ENCODE measurements around the gene TMEM94.

The TMEM94 gene

GRCh38 chr17:75456417-75457046 is at the start of gene TMEM94 (continued):
- TF ChIP-seq ZBTB49 (tag by site-specific recombination; IDR thresholded peaks at IDR 0.05; ENCODE audit: low read depth) = no peak
- TF ChIP-seq ZBTB48 (tag by site-specific recombination; IDR thresholded peaks at IDR 0.05) = peak; percentile 45; the same call in 1 of the 2 replicates
- TF ChIP-seq TSHZ1 (tag by site-specific recombination; IDR thresholded peaks at IDR 0.05; ENCODE audit: borderline replicate concordance) = no peak
- TF ChIP-seq ZBTB7A (tag by site-specific recombination; IDR thresholded peaks at IDR 0.05; ENCODE audit: low read depth) = peak; percentile 98
- TF ChIP-seq ZSCAN18 (tag by site-specific recombination; IDR thresholded peaks at IDR 0.05) = no peak
- TF ChIP-seq ZNF518A (tag by site-specific recombination; conservative IDR thresholded peaks at IDR 0.05; ENCODE audit: low read depth) = peak; percentile 65
- no peak for TF ChIP-seq ZNF677 (tag by site-specific recombination; IDR thresholded peaks at IDR 0.05)
- TF ChIP-seq ZNF629 (tag by site-specific recombination; IDR thresholded peaks at IDR 0.05) = no peak; the same call in none of the 2 replicates
- TF ChIP-seq ZNF585B (tag by site-specific recombination; IDR thresholded peaks at IDR 0.05) = no peak
- TF ChIP-seq ZNF138 (tag by site-specific recombination; IDR thresholded peaks at IDR 0.05; ENCODE audit: borderline replicate concordance) = no peak
- peak; percentile 91 for TF ChIP-seq ZNF341 (tag by site-specific recombination; IDR thresholded peaks at IDR 0.05; ENCODE audit: low read depth)
- 0 out of 2 replicates have a peak, but pooled peaks have one; percentile 40 for TF ChIP-seq PRDM10 (tag by site-specific recombination; IDR thresholded peaks at IDR 0.05)
- TF ChIP-seq ZNF488 (tag by site-specific recombination; IDR thresholded peaks at IDR 0.05) = no peak
- no peak for TF ChIP-seq ZNF175 (tag by site-specific recombination; IDR thresholded peaks at IDR 0.05)
- TF ChIP-seq ZNF623 (tag by site-specific recombination; IDR thresholded peaks at IDR 0.05) = no peak
